HG03354 (cell line): ENCODE data around the gene RAB6A.
"Not testable (repeated sequence)": the region's sequence is repeated elsewhere in the genome, so short reads cannot be mapped to it uniquely, and the experiment has no call there.

Experiments
- ATAC-seq: cut with Tn5 transposase; IDR thresholded peaks from one replicate; pipeline ENCODE4 v1.9.1; 2021; ENCODE audit warnings: mild to moderate bottlenecking; ENCODE audit not compliant: unreplicated experiment, poor library complexity, severe bottlenecking

The RAB6A gene

DNA sequence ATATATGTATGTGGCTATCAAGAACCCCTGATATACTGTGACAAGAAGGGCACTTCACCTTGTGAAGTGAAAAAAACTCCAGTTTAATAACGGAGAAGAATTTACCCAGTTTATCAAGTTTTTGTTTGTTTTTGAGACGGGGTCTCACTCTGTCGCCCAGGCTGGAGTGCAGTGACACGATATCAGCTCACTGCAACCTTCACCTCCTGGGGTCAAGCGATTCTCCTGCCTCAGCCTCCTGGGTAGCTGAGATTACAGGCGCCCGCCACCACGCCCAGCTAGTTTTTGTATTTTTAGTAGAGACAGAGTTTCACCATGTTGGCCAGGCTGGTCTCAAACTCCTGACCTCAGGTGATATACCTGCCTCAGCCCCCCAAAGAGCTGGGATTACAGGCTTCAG is 26.9 kb downstream of the RAB6A start:
- ATAC-seq, result not testable (repeated sequence)

DNA sequence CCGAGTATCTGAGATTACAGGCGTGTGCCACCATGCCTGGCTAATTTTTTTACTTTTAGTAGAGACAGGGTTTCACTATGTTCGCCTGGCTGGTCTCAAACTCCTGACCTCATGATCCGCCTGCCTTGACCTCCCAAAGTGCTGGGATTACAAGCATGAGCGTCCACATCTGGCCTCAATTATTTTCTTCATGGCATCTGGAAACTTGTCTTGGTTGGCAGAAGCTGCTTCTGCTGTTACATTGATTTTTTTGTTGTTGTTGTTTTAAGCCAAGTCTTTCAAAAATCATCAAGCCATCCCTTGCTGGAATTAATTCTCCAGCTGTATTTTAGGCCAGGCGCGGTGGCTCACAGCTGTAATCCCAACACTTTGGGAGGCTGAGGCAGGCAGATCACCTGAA is 27.9 kb downstream of the RAB6A start:
- ATAC-seq, result not testable (repeated sequence)

DNA sequence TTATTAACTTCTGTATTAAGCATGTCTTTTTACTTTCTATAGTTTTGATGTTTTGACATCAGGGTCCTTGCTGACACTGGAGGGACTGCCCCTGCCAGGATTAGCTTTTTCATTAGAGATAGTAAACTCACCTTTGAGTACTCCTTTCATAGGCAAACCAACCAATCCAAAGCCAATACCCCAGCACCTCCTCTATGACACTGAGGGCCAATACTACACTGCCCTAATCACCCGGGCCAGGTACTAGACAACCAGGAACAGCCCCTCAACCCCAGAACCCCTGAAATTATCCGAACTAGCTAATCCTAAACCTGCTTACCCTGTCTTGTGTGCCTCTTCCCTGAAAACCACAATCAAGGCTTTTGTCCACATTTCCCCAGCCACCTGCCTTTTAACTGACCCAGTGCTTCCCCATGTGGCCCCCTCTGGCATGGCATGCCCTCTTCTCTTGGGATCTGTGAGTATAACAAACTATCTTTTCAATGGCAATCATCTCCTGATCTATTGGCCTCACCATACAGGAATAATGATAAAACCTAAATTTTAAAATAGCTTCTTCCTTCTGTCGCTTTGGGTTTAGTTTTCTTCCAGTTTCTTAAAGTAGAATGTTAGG is 31.2 kb downstream of the RAB6A start:
- no peak for ATAC-seq

DNA sequence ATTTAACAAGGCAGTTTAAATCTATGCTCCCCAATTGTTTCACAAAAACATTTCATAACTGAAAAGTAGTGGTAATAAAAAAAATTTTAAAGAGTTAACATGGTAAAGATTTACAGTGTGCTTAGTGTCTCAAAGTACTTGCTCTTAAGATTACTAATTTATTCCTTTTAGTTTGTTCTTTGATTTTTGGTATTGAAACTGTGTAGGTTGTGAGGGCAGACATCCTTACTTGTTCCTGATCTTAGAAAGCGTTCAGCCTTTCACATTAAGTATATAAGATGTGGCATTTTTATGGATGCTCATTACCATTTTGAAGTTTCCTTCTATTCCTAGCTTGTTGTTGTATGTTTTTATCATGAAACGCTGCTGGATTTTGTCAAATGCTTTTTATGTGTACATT is 32.9 kb downstream of the RAB6A start:
- no peak for ATAC-seq

DNA sequence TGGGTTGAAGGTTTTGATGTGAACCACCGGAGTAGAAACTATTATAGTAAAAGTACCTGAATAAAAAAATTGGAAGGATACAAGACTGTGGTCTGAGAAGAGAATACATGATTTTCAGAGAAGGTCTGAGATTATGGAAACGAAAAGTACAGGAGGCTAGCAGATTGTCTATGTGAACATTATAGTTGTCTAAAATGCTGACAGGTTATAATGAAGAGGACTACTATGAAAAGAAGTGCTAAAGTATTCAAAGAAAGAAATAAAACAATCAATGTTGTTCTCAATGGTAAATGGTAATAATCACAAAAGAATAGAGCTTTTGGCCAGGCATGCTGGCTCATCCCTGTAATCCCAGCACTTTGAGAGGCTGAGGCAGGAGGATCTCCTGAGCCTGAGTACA is 34.0 kb downstream of the RAB6A start:
- no peak for ATAC-seq

DNA sequence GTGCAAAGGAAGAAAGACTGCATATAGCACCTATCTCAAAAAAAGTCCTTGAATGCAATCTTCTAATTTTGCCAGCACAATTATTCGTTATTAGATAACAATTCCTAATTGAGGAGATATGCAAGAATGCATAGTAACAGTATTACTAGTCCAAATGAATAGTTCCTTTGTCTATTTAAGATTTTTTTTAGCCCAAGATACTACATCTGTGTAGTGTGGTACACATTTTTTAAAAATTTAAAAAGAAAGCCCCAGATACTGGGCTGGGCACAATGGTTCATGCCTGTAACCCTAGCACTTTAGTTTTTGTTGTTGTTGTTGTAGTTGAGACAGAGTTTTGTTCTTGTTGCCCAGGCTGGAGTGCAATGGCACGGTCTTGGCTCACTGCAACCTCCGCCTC is 43.7 kb downstream of the RAB6A start:
- no peak for ATAC-seq

DNA sequence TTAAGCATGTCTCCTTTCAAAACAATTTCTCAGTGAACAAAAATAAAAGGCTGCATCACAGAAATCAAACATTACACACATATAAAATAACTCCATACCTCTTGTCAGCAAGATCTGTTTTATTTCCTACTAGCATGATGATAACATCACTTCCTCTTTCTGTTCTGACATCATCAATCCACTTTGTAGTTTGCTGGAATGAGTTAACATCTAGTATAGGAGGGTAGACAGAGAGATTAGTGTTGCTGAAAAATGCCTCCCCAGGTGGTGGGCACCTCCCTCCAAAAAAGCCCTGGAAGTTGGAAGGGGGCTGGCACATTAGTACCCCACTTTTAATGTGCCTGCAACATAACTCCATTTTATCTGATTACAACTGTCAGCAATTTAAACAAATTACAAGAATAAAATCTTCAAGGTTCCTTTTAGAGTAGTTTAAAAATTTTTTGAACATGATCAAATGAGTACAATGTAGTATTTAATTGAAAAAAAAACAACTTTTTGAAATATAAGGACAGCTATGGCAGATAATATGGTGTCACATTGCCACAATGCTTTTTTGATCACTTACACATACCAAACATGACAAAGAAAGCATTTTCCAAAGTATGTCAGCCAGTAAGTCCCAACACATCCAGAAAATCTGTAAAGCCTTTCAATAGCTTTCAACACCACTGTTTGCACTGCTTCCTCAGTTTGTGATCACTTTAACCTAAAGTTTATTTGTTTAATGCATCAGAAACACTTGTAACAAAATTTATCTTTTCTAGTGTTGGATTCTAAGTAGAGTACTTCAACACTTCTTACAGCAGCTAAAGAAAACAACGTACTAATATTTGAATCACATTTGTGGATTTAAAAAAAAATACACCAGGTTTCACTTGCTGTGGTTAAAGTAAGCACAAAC is 44.5 kb downstream of the RAB6A start:
- ATAC-seq, result no peak

DNA sequence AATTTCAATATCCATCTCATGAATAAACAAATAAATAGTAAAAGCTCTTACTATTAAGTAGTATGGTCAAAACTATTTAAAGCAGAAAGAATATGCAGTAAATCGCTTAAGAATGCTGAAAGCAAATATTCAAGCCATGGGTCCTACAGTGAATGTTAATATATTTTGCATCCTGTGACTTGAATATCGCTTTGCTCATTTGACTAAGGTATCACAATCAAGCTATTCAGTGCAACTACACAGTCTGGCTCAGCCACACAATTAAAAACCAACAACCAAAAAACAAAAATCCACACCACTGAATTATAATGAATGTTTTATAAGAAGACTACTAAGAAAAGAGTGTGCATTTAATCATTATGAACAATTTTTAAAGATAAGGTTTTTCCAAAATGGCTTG is 45.3 kb downstream of the RAB6A start:
- ATAC-seq, result no peak

DNA sequence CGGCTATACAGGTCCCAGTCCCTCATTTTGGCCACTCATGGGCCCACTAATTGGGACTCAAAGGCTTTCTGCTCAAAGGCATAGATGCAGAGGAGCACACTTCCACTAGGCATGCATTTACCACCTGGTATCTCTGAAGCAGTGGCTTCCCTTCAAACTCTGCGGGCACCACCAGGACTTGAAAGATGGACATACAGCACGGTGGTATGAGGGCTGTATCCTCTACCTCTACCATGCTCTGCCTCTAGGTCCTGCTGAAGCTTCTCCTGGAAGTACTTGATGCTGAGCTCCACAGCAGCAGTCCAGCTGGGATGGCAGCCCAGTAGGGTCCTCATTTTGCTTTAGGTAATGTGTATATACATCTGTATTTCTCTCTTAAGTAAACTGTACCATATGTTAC is 49.9 kb downstream of the RAB6A start:
- ATAC-seq, result no peak

DNA sequence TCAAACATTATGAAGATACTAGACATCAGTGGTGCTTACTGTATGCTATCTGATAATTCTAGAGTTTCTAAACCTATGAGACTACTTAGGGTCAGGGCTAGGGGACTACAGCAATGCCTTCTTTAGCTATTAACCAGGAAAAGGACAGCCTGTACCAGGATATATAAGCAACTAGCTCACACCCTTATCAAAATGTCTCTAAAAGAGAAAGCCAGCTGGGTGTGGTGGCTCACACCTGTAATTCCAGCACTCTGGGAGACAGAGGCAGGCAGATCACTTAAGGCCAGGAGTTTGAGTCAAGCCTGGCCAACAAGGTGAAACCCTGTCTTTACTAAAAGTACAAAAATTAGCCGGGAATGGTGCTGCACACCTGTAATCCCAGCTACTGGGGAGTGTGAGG is 55.8 kb downstream of the RAB6A start:
- no peak for ATAC-seq

DNA sequence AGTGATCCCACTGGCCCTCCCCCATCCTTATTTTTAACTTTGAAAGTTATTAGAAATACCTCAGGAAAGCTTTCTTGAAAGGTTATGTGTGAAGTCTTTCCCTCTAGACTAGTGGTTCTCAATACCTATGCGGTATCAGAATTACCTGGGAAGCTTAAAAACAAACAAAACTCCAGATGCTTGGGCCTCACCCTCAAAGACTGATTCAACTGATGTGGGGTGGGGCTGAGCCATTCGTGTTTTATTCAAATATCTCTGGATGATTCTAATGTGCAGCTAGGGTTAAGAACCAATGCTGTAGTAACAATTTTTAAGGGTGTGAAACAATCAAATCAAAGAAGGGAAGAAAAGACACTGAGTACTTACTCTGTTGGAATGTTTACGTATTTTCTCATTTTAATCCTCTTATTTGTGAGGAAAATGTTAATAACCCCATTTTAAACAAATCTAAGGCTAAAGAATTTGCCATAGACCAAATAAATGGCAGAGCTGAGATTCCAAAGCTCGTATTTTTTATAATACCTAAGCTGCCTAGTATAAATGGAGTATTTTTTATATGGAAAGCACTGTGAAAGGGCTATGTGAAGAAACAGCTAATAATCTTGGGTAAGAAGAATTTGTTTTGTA is 66.9 kb downstream of the RAB6A start:
- no peak for ATAC-seq

DNA sequence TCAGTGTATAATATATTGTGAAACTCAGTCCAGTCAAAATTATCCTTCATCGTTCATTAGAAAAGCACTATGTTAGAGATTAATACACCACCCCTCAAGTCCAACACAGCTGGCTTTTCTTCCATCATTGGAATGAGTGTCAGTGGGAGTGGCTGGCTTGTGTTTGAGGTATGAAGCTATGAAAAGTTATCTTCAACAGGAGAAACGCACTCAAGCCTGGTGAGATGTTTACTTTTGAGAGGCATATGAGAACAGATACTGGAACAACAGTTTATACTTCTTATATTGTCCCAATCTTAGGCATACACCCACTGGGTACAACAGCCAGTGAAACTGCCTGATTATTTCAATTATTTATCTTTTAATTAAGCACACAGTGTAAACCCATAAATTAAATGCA is 80.2 kb downstream of the RAB6A start:
- no peak for ATAC-seq

DNA sequence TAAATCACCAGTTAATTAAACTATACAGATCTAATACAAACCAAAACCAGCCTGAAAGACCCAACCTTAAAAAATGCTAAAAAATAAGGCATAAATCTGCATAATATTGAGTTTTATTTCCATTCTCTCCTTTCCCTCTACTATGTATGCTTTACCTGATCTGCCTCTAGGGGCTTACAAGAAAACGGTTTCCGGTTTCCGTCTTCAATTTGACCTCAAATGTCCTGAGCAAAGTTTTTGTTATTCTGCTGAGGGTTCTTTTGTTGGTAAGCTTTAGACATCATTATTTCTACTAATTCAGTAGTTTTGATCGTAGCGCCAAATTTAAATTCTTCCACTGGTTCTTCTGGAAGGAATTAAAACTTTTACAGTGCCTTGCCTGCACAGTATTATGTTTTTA is 84.3 kb downstream of the RAB6A start:
- ATAC-seq, result not testable (repeated sequence)

DNA sequence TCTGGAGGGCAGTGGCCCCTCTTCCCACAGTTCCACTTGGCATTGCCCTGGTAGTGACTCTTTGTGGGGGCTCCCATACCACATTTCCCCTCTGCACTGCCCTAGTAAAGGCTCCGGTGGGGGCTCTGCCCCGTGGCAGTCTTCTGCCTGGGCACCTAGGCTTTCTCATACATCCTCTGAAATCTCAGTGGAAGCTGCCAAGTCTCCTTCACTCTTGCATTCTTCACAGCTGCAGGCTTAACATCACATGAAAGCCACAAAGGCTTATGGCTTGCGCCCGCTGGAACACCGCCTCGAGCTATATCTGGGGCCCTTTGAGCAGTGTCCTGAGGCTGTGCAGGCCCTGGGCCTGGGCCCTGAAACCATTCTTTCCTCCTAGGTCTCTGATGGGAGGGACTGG is 89.2 kb downstream of the RAB6A start:
- no peak for ATAC-seq

DNA sequence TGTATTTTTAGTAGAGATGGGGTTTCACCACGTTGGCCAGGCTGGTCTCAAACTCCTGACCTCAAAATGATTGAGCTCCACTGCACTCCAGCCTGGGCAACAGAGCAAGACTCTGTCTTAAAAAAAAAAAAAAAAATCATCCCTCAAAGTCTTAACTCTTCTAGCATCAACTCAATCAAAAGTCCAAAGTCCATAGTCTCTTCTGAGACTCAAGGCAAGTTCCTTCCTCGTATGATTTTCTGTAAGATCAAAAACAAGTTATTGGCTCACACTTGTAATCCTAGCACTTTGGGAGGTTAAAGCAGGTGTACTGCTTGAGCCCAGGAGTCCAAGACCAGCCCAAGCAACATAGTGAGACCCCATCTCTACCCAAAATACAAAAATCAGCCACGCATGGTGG is 90.1 kb downstream of the RAB6A start:
- ATAC-seq, result no peak

DNA sequence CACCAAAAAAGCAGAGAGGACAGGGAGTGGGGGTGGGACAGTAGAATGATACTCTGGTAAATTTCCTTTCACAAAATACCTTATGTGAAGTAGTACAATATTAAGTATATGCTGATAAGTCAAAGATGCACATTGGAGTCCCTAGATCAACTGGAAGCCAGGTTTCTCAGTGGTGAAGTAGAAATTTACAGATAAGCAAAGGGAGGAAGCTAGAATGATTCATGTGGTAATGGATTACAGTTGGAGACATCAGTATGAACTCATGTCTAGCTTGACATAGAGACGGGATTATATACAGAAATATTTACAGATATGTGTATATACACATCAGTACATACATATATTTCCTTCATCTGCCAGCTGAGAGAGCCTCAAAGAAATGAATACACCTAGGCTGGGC is 93.0 kb downstream of the RAB6A start:
- ATAC-seq, result no peak

DNA sequence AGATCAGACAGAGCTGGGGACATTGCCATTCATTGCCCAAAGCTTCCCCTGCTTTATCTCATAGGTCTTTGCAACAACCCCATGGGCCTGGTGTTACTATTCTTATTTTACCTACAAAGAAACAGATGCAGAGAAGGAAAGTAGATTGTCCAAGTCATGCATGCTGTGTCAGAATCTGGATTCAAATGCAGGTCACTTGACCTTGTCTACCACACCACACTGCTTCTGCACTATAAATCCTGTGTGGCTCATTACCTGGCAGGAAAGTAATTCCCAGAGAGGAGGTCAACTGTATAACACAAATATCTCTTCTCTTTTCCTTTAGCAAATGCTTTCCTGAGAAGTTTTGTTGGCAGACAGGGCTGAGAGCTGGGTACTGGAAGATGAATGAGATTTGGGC is 96.0 kb downstream of the RAB6A start:
- ATAC-seq, result no peak

DNA sequence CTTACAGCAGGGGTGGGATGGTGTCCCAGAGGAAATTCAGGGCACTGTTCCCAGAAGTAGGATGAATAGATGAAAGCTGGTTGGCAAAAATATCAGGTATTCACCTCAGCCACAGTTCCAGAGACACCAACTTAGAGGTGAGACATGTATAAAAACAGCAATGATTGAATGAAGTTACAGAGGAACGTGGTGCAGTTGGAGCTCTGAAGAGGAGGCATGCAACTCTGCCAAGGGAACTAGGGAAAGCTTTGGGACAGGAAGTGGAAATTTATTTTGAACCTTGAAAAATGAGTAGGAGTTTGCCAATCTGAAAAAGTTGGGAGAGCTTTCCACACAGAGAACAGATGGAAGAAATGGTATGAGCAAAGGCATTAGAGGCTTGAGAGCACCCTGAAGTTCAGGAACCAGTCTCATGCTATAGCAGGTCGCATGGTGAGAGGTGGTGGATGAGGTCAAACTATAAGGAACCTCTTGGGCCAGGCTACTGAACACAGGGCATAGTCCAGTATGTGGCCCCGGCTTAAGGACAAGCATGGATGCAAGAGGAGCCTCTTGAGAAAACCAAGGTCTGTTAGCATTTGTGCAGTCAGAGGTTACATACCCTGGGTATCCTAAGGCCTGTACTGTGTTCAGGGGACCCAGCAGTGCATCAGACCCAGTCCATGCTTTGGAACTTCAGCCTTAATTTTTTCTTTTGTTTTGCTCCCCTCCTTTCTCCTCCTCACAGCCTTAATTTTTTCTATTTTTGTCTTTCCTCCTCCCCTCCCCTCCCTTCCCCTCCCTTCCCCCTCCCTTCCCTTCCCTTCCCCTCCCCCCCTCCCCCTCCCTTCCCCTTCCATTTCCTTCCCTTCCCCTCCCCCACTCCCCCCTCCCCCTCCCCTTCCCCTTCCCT is 97.0 kb downstream of the RAB6A start:
- ATAC-seq, result no peak

DNA sequence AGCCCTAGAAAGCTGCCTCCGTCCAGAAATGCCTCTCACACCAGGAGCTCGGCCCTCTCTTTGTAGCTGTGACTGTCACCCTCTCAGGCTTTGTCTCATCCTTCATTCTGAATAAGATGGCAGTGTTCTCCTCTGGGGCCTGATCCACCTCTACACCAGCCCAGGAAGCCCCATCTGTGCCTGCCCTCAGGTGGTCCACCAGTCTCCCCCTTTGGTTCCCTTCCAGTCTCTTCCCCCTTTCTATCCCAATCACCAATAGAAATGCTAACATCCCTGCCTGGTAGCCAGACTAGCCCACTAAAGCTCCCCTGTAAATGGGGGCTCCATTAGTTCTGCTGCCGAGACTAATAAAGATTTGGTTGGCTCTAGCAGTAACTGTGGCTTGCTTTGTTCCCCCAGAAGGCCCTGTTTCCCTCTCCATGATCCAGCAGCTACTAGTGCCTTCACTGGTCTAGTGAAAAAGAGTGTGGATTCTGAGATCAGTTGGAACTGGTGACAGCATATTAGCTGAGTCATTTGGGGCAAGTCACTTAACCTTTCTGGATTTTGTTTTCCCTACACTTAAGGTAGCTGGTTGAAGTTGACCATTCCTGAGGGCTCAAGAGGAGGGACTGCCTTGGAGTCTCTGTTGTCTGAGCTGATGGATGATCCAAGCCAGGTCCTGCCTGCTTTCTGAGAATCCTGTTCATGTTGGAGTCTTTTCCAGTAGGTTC is 98.3 kb downstream of the RAB6A start:
- ATAC-seq, result no peak
